LNCaP clone FGC (cell line): ENCODE data around the gene CHD5.

ENCODE experiments used
- DNase-seq: peaks from one replicate; pipeline ENCODE4 v3.0.0-alpha.2; 2011; ENCODE audit warnings: low read depth
- H3K4me3 ChIP-seq: 2 replicates; pipeline ENCODE4 v1.5.1; 2011; ENCODE audit warnings: mild to moderate bottlenecking, low read depth, low read length, control low read depth
- TF ChIP-seq, protein P1 (sequence below): IDR thresholded peaks from 2 replicates; pipeline ENCODE4 v1.5.1; 2012; ENCODE audit warnings: mild to moderate bottlenecking; ENCODE audit not compliant: control insufficient read depth, insufficient read depth; ENCODE audit errors: extremely low read depth

The CHD5 gene

GRCh38 chr1:6090288-6090687 is 89.8 kb downstream of the CHD5 start:
- no peak overlapping the region for H3K4me3 ChIP-seq
- DNase-seq: no peak
- TF ChIP-seq, protein P1, sequence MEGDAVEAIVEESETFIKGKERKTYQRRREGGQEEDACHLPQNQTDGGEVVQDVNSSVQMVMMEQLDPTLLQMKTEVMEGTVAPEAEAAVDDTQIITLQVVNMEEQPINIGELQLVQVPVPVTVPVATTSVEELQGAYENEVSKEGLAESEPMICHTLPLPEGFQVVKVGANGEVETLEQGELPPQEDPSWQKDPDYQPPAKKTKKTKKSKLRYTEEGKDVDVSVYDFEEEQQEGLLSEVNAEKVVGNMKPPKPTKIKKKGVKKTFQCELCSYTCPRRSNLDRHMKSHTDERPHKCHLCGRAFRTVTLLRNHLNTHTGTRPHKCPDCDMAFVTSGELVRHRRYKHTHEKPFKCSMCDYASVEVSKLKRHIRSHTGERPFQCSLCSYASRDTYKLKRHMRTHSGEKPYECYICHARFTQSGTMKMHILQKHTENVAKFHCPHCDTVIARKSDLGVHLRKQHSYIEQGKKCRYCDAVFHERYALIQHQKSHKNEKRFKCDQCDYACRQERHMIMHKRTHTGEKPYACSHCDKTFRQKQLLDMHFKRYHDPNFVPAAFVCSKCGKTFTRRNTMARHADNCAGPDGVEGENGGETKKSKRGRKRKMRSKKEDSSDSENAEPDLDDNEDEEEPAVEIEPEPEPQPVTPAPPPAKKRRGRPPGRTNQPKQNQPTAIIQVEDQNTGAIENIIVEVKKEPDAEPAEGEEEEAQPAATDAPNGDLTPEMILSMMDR: no peak

GRCh38 chr1:6088956-6089355 is 91.2 kb downstream of the CHD5 start:
- DNase-seq: no peak
- H3K4me3 ChIP-seq: no peak overlapping the region
- TF ChIP-seq, protein P1: no peak

DNA sequence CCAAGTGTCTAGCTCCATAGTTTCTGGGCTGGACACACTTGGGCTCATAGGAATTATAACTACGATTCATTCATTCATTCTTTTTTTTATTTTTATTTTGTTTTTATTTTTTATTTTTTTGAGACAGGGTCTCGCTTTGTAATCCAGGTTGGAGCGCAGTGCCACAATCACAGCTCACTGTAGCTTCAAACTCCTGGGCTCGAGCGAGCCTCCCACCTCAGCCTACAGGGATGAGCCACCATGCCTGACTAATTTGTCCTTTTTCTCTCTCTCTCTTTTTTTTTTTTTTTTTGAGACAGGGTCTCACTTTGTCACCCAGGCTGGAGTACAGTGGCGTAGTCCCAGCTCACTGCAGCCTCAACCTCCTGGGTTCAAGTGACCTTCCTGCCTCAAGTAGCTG is 92.2 kb downstream of the CHD5 start:
- TF ChIP-seq, protein P1: no peak
- no peak overlapping the region for H3K4me3 ChIP-seq
- no peak for DNase-seq

- H3K4me3 ChIP-seq: no peak overlapping the region
- DNase-seq: no peak
- TF ChIP-seq, protein P1: no peak
These were observed 92.7 kb downstream of the CHD5 start for GRCh38 chr1:6087377-6087772.

DNA sequence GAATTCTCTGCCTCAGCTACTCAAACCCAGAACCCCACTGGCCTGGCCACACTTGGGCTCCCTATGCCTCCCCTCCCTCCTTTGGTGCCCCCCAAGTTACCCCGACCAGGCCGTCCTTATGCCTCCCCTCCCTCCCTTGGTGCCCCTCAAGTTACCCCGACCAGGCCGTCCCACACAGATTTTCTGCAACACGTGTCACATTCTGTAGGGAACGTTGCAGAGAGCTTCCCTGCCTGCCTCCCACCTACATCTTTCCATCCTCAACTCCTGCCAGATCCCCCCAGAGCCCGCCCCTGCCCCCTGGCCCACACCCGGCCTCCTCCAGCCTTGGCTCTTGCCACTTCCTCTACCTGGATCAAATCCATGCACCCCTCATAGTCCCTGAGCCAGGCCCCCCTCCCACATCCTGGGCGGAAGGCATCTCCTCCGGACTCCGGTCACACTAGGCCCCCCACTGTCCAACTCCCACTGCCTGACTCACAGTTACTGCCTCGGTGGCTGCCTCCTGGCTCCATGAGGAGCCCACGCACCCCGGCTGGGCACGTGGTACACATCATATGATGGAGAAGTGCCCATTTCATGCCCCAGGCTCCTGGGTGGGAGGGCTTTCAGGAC is 93.3 kb downstream of the CHD5 start:
- H3K4me3 ChIP-seq: no peak overlapping the region
- TF ChIP-seq, protein P1: no peak
- no peak for DNase-seq

DNA sequence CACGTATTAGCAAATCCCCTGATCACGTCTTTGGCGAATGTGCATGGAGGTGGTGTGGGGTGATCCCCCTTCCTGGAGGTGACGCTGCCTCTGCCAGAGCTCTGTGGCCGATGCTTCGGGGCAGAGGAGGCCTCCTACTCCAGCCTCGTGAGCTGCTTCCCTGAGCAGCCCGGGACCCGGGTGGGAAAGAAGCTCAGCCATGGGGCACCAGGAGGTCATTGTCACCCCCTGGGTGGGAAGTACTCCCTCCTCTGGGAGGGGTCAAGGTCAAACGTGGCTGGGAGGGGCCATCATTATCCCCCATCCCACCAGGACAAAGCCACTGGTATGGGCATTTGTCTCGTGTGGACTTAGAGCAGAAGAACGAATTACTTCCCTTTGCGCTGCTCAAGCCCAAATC is 93.8 kb downstream of the CHD5 start:
- TF ChIP-seq, protein P1: no peak
- no peak overlapping the region for H3K4me3 ChIP-seq
- no peak for DNase-seq

DNA sequence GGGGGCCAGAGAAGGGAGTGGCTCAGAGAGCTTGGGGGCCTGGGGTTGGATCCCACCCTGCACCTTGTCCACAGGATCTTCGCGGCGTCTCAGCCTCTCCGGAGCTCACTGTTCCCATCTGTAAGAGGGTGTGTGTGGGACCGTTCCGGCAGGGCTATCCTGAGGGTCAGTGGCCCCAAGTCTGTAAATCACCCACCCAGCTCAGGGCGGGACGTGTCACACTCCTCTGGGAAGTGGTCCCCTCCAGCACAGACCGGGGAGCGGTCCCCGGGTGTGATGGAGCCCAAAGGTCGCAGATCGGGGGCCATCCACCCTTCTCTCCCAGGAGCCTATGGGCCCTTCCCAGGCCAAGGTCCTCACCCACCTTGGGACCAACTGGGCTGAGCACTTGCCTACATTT is 94.5 kb downstream of the CHD5 start:
- DNase-seq: no peak
- H3K4me3 ChIP-seq: no peak overlapping the region
- TF ChIP-seq, protein P1: no peak
